ENCODE measurements around the gene TMEM235.

- TF ChIP-seq CTCF (IDR thresholded peaks at IDR 0.05) (no peak), ZFX (IDR thresholded peaks at IDR 0.05; ENCODE audit: borderline replicate concordance) (no peak)
Observed at GRCh38 chr17:78259192-78259554, 27.7 kb downstream of the TMEM235 start.
